ENCODE measurements around the gene NKAP. TPM values are rescaled to one million over a fixed set of nuclear protein-coding genes. Genes with fewer than 3 reads are reported as not detected.
"Not testable (repeated sequence)": the region's sequence is repeated elsewhere in the genome, so short reads cannot be mapped to it uniquely, and the experiment has no call there.

NKAP gene
- total and polyA plus RNA-seq, 12 donors = 5.1 to 13.3 (median 9.5) TPM

- Histone ChIP-seq H3K36me3 (replicated peaks in 1 of 2) (peaks cover 0 to 4% of the 10 kb centered on the region in 2 donors), H3K4me3 (no peak overlapping the region), H3K4me1 (replicated peaks in 1 of 2) (no peaks in the 10 kb centered on the region), H3K9me3 (replicated peaks in 1 of 3) (no peaks in the 10 kb centered on the region), H3K27me3 (no peaks in the 10 kb centered on the region), H3K27ac (no peak overlapping the region)
- intact Hi-C loops (cut with DNase I) = no loop called here
- no peak for DNase-seq
- no peak for TF ChIP-seq POLR2A (IDR thresholded peaks at IDR 0.05)
- no peak for TF ChIP-seq CTCF (IDR thresholded peaks at IDR 0.05)
Measured at GRCh38 chrX:119941336-119941735, 2.2 kb downstream of the NKAP start.

- Histone ChIP-seq H3K27ac (no peak overlapping the region), H3K36me3 (replicated peaks in 1 of 2) (peaks cover 0 to 31% of the 10 kb centered on the region in 2 donors), H3K4me3 (no peak overlapping the region), H3K9me3 (replicated peaks in 1 of 3) (no peaks in the 10 kb centered on the region), H3K27me3 (no peaks in the 10 kb centered on the region), H3K4me1 (replicated peaks in 1 of 2) (no peaks in the 10 kb centered on the region)
- 87 to 100% (median 93%) methylated on average over 3 of the region's 3 CpGs for WGBS, 4 donors
- DNase-seq = no peak
- intact Hi-C loops (cut with DNase I) = no loop called here
- TF ChIP-seq POLR2A (IDR thresholded peaks at IDR 0.05) (no peak), CTCF (IDR thresholded peaks at IDR 0.05) (no peak)
Measured at GRCh38 chrX:119935215-119935874, 8.2 kb downstream of the NKAP start.

GRCh38 chrX:119922391-119922790 lies 21.2 kb downstream of the NKAP start:
- H3K27me3 ChIP-seq; DNase-seq; H3K27ac ChIP-seq; intact Hi-C loops (cut with DNase I); H3K36me3 ChIP-seq (replicated peaks in 1 of 2); H3K4me1 ChIP-seq (replicated peaks in 1 of 2); H3K9me3 ChIP-seq (replicated peaks in 1 of 3); H3K4me3 ChIP-seq: not testable (repeated sequence)
- 91 to 100% (median 95%) methylated on average over 3 to 7 of the region's 7 CpGs for WGBS, 4 donors

GRCh38 chrX:119919835-119920585 lies 23.5 kb downstream of the NKAP start:
- intact Hi-C loops (cut with DNase I) = no loop called here
- WGBS, 4 donors = 85 to 97% (median 93%) methylated on average over 5 of the region's 5 CpGs
- H3K4me1 ChIP-seq (replicated peaks in 1 of 2) = no peaks in the 10 kb centered on the region
- no peaks in the 10 kb centered on the region for H3K27me3 ChIP-seq
- H3K4me3 ChIP-seq = no peak overlapping the region
- DNase-seq = no peak
- peaks cover 0 to 6% of the 10 kb centered on the region in 2 donors for H3K36me3 ChIP-seq (replicated peaks in 1 of 2)
- H3K27ac ChIP-seq = no peak overlapping the region
- TF ChIP-seq POLR2A (IDR thresholded peaks at IDR 0.05) (no peak), CTCF (IDR thresholded peaks at IDR 0.05) (no peak)
- H3K9me3 ChIP-seq (replicated peaks in 1 of 3) = no peaks in the 10 kb centered on the region
